ENCODE results near the gene SOX14. TPM values are rescaled to one million over a fixed set of nuclear protein-coding genes. Genes with fewer than 3 reads are reported as not detected.

Gene SOX14
- total RNA-seq, 4 donors from 2014 or later, result not detected

DNA sequence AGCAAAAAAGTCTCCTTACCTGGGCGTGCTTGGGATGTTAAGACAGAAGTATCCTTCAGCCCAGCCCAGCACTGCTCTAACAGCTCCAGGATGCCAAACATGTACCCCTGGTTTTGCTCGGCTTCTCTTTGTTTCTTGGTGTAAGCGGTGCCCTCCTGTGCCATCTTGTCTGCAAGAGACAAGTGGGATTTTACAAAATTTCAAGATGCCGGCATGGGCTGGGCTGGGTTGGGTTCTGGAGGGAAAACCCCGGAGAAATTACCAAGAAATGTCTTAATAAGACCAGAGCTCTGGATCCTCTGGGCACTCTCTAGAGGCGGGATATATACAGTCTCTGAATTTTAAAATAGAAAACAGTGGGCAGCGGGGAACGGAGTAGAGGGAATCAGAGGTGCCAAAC is 4.6 kb upstream of the SOX14 start:
- no peak for TF ChIP-seq CTCF (IDR thresholded peaks at IDR 0.05; ENCODE audit: low read depth)

GRCh38 chr3:137760341-137761098 is 3.6 kb upstream of the SOX14 start:
- no peak for TF ChIP-seq CTCF (IDR thresholded peaks at IDR 0.05; ENCODE audit: low read depth)

DNA sequence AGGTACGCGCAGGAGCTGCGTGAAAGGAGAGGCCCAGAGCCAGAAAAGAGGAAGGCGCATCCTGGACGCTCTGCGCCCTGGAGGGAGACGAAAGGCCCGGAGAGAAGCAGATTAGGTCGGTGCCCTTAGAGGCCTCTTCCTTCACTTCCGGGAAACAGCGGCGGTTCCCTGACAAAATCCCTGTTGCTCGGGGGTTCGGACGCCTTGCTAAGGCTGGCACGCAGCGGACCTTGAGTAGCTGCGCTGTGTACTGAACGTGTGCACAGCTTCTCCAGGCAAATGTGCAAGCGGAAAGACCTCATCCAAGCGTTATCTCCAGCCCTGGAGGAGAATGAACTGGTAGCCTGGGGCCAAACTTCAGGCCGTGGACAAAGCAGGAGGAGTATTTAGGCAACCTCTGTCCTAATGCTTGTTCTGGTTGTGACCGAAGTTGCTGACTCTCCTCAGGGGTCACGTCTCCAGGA is 3.0 kb upstream of the SOX14 start:
- no peak for TF ChIP-seq CTCF (IDR thresholded peaks at IDR 0.05; ENCODE audit: low read depth)

GRCh38 chr3:137761563-137762503 is 2.3 kb upstream of the SOX14 start:
- no peak for TF ChIP-seq CTCF (IDR thresholded peaks at IDR 0.05; ENCODE audit: low read depth)

- TF ChIP-seq CTCF (IDR thresholded peaks at IDR 0.05; ENCODE audit: low read depth), result no peak
Observed at GRCh38 chr3:137762674-137763593, 1.2 kb upstream of the SOX14 start.

GRCh38 chr3:137763594-137763938 is 549 bp upstream of the SOX14 start:
- TF ChIP-seq CTCF (IDR thresholded peaks at IDR 0.05; ENCODE audit: low read depth), result no peak

All from subcutaneous adipose tissue (tissue), 4 donors.